Activated CD4-positive, alpha-beta T cell treated with anti-CD3 and anti-CD28 coated beads, Interleukin-2, amount 50 U/mL, for 24 hours (primary cell): ENCODE data around the gene DNER.

Experiments used
- DNase-seq, 2 donors: peaks; one replicate each; pipeline ENCODE4 v3.0.0-alpha.2; 2020; ENCODE audit warnings: low read depth in 1 of 2, low spot score in 1 of 2

The DNER gene

DNA sequence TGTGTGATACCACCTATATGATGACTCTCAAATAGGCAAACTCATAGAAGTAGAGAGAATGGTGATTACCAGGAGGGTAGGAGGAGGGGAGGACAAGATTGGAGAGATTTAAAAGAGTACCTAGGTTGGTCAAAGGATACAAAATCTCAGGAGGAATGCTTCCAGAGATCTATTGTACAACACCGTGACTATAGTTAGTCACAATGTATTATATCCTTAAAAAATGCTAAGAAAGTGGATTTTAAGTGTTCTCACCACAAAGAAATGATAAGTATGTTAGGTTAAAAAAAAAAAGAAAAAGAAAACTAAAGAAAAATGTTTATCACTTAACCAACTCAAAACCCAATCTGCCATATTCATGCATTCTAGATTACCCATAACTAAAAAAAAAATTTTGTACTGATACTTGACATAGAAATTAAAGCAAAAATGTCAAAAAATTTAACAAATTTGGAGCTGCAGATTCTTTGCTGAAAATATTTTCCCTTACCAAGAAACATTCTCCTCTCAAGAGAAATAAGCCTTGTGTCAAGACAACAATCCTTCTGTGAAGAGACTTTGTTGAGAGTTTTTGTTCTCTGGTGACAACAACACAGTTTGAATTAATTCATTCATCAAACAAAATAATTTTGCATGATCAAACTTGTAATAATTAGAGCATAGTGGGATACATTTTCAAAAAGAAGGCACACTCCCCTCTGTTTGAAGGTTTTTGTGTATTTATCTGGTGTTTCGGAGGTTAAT is 213.1 kb downstream of the DNER start:
- DNase-seq, result no peak

GRCh38 chr2:229492034-229492433 is 222.3 kb downstream of the DNER start:
- DNase-seq, result no peak

- no peak for DNase-seq
These were observed 224.2 kb downstream of the DNER start for GRCh38 chr2:229490167-229490566.

GRCh38 chr2:229489016-229489415 is 225.3 kb downstream of the DNER start:
- no peak for DNase-seq

GRCh38 chr2:229488232-229488631 is 226.1 kb downstream of the DNER start:
- no peak for DNase-seq

DNA sequence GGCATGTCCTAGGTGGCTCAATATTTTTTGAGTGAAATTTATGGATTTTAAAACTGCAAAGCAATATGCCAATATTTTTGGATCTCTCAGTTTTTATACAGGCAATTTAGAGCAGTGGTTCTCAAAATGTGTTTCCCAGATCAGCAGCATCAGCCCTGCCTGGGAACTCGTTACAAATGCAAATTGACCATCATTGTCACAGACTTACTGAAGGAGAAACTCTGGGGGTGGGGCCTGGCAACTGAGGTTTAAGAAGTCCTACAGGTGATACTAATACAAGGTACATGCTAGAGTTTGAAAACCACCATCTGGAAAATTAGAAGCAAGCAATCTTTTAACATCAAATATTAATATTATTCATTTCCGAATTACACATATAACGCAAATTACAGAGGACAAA is 227.7 kb downstream of the DNER start:
- no peak for DNase-seq

GRCh38 chr2:229485857-229486256 is 228.5 kb downstream of the DNER start:
- no peak for DNase-seq

GRCh38 chr2:229477269-229477755 is 237.0 kb downstream of the DNER start:
- DNase-seq, result no peak

DNA sequence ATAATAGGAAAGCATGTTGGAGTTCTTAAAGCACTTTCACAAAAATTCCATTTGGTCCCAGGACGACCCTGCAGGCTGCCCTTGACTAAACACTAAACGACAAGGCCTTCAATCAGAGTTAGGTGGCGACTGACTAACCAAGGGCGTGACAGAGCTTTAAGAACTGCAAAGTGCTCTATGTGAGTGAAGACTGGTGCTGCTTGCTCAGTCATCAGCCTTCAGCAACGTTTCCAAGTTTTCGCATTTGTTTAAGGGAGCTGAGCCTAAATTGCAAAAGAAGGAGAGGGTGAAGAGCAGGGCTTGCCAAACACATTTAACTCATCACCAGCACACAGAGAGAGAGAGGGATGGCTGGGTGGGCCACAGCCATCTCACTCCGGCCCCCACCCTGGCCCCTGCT is 238.6 kb downstream of the DNER start:
- no peak for DNase-seq

DNA sequence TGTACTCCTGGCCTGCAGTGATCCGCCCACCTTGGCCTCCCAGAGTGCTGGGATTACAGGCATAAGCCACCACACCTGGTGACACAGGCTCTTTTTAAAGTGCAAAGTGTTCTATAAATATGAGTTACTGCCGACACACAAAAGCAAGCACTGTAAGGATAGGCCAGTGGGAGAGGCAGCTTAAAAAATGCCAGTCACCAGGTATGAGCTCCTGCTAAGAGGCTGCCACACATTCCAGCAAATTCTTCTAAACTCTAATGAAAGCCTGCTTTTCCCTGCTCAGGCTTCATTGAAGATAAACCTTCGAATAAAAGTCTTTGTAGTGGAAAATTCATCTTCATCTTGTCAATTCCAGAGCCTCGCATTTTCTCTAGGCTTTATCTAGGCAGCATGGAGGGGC is 240.2 kb downstream of the DNER start:
- no peak for DNase-seq

GRCh38 chr2:229470781-229471180 is 243.6 kb downstream of the DNER start:
- no peak for DNase-seq

GRCh38 chr2:229467783-229468182 is 246.6 kb downstream of the DNER start:
- no peak for DNase-seq

- DNase-seq, result no peak
These were observed 250.5 kb downstream of the DNER start for GRCh38 chr2:229463841-229464346.

DNA sequence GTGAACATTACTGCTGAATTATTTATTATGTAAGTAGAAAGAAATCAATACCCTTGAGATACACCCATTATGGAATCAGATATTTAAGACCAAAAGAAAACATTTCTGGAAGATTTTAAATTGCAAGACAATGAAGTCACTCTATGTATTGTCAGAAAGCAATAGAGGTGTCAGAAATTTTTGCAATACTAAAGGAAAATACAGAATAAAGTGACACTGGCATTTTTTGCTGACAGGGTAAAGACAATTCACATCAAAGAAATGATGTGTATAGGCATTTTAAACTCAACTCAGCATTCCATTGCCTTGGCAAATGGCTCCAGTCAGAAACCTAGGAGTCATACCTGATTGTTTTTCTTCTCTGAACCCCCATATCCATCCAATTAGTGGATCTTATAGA is 252.2 kb downstream of the DNER start:
- DNase-seq, result no peak

GRCh38 chr2:229456091-229456490 is 258.3 kb downstream of the DNER start:
- no peak for DNase-seq

- DNase-seq, result no peak
These were observed 259.3 kb downstream of the DNER start for GRCh38 chr2:229454934-229455631.

- DNase-seq, result no peak
These were observed 261.1 kb downstream of the DNER start for GRCh38 chr2:229453230-229453629.

- DNase-seq, result no peak
These were observed 262.5 kb downstream of the DNER start for GRCh38 chr2:229451852-229452251.

DNA sequence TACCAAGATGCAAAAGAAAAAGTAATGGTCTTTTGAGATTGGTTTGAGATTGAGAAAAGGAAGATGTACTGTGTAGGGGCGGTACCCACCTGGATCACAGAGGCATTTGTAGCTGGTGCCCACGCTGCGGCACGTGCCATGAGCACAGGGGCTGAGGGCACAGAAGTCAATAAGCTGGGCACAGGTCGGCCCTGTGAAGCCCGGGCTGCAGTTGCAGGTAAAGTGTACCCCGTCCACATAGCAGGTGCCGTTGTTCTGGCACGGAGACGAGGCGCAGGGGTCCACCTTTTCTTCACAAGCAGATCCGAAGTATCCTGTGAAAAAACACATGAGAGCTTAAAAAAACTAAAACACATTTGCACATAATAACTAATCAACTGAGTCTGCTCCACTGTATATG is 267.1 kb downstream of the DNER start:
- DNase-seq, result no peak

- no peak for DNase-seq
These were observed 268.0 kb downstream of the DNER start for GRCh38 chr2:229446350-229446749.

- no peak for DNase-seq
These were observed 268.7 kb downstream of the DNER start for GRCh38 chr2:229445501-229446211.

DNA sequence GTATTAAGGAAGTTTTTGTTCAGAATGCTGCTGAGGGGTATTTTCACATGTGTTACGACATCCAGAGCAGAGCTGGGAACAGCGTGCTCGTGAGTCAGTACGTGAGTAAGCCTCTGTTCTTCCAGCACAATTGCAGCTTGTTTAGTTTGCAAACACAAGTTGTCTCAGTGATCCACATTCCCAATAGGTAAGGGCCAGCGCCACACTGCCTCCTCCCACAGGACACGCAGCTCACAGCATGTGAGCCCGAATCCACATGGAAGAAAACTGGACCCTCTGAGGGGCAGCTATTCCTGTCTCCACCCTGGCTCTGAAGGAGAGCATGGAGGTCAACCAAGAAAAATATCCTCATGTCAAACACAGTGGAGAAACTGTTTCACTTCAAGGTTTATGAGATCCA is 269.3 kb downstream of the DNER start:
- no peak for DNase-seq
